Measurements from ENCODE around the gene RIN3.

RIN3 gene

DNA sequence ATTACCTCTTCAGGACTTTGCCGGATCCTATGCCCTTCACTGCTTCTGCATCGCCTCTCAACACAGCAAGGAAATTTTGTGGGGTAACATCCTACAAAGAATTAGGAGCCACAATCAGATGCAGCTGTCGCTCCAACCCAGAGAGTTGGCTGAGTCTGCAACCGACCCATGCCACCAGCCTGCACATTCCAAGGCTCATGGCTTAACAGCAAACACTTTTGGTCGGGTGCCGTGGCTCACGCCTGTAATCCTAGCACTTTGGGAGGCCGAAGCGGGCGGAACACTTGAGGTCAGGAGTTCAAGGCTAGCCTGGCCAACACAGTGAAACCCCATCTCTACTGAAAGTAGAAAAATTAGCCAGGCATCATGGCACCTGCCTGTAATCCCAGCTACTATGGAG lies 202.6 kb downstream of the RIN3 start:
- no peak for DNase-seq (ENCODE audit: low read depth, low spot score)

DNA sequence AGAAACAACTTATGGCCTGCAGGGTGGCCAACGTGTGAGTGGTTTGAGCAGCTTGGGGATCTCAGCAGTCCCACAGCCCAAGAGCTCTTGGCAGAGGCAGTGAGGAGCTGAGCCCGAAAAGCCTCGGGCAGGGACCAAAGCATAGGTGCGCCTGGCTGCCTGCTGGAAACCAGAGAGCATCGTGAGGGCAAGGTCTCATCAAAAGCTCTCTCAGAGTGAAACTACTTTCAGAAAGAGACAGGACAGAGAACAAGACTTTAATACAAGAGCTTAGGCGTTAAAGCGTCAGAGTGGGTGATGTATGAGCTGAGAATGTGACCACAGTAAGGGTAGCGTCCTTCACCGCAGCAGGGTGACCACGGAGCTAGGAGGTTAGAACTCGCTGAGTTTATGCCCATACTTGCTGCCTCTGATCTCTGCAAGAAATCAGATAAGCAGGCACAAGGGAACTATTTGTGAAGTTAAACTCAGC lies 204.0 kb downstream of the RIN3 start:
- DNase-seq (ENCODE audit: low read depth, low spot score): no peak

DNA sequence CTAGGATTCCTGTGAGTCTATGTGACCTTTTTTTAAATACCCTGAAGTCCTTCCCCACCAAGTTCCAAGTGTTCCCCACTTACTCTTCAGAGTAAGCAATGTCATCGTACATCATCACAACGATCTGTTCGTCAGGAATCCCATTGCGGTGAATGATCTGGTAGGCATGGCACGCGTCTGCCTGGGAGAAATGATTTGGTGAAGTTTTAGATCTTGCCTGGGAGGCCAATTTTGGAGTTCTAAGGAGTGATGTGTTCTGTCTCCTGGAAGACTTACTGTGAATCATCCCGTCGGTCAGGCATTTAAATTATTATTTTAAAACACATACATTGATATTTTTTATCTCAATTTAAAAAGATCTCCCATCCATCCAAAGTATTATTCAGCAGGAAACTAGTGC lies 205.1 kb downstream of the RIN3 start:
- DNase-seq (ENCODE audit: low read depth, low spot score): no peak

DNA sequence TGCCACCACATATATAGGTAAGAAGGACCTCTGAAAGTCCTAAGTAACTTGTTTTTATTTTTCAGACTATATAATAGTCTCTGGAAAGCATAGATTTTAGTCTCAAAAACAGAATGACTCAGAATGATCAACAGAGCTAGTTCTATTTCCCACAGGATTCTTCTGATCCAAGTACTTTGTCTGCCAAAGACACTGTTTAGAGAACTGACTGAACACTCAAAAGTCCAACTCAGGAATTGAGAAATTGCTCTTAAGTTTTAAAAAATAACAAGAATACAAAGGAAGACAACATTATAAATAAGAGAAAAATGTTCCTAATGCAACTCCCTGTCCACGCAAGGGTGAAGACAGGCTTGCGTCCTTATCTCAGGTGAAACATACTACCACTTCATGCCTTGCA lies 205.8 kb downstream of the RIN3 start:
- no peak for DNase-seq (ENCODE audit: low read depth, low spot score)

DNA sequence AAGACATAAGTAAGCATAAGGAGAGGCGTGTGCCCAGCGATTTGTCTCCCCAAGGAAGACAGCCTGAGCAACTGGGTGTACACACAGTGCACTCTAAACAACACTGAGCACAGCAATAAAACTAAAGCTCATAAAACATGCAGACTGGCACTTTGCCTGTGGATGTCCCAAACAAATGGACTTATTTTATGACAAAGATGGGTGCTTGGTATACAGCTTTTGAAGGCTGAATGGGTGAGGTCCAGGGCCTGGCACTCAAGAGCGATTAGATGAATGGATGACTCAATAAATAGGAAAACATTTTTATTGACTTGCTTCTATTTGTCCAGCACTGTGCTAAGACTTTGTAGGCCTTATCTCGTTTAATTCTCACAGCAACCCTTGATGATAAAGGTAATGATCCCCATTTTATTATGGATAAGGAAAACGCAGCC lies 206.3 kb downstream of the RIN3 start:
- DNase-seq (ENCODE audit: low read depth, low spot score): no peak

DNA sequence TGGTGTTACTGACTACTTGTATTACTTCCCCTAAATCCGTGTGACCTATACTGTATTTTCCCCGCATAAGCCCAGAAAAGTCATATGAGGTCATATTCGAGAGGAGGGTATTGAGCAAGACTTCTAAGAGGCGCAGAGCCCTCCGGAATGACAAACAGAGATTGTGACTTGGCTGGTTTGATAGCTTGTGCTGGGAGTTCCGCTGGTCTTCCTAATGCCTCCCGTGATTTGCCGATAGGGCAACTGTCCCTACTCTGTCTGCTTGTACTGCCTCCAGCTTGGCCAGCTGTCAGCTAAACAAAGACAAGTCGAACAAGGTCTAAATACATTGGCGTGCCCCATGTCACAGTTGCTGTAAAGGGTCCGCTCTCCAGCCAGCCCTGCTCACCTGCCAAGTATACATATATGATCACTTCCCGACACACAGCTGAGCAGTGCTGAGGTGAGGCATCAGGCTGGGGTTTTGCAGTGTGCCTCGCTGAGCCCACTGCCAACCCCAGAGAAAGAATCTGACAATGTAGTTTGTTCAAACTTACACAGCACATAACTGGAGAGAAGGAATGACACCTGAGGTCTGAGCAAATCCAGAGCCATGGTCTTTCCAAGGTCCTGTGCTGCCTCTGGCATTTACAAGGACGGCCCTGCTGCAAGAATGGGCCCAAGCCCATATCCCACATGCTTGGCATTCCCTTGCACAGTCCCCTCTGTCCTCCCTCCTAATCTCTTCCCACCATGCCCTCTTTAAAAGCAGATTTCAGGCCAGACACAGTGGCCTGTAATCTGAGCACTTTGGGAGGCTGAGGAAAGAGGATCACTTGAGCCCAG lies 211.1 kb downstream of the RIN3 start:
- DNase-seq (ENCODE audit: low read depth, low spot score): no peak

DNA sequence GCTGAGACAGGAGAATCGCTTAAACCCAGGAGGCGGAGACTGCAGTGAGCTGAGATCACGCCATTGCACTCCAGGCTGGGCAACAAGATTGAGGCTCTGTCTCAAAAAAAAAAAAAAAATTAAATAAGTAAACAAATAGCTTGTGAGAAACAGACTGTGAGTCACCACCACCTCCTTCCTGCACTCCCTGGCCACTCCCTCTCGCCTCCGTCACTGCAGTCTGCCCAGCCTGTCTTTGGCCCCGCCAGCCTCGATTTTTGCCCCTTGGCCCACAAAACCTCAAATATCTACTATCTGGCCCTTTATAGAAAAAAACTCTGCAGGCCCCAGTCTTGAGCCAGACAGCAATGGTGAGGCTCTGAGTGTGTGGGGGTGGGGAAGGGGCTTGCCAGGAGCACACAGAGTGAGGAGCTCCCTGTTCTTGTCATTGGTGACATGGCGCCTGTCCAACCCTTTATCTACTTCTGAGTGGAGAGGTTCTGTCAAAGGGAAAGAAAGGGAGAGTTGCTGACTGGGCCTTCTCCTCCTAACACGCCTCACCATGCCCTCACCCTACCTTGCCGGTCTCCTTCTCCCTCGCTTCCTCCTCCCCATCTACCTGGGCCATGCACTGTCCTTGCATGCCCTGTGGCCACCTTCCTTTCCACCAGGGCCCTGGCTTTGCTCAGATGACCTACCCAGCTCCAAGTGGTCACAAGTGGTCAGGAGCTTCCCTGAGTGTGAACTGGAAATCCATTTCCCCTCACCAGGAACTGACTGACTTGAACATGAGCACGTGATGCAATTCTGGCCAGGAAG lies 212.8 kb downstream of the RIN3 start:
- no peak for DNase-seq (ENCODE audit: low read depth, low spot score)

DNA sequence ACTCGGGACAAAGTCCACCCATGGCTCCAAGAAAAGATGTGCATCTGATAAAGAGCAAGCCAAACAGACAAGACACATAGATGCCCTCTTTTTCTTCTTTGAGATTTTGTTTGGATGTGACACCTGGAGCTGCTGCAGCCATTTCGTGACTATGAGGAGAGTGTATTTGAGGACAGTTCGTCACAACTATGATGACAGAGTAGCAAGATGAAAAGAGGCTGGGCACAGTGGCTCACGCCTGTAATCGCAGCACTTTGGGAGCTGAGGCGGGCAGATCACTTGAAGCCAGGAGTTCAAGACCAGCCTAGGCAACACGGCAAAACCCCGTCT lies 213.3 kb downstream of the RIN3 start:
- DNase-seq (ENCODE audit: low read depth, low spot score): no peak

DNA sequence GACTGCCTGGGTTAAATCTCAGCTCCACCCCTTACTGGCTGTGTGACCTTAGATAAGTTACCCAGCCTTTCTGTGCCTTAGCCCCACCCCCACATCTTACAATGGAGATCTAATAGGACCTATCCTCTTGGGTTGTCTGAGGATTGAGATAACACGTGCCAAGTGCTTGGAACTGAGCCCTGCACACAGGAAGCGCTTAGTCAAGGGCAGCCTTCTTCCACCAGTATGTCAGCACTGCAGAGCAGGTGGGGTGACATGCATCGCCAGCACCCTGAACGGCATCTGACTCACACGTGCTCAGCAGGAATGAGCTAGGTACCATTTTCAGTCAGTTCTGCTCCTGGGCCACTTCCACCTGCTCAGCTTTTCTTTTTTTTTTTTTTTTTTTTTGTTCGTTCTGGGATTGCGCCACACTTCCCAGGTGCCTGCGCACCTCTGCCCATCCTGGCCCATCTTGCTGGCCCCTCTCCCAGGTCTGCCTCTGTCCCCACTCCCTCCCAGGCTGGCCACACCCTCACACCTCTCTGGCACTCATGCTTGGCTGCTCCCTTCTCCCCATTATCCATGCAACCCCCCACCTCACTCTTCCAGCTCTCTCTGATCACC lies 215.3 kb downstream of the RIN3 start:
- DNase-seq (ENCODE audit: low read depth, low spot score): no peak

DNA sequence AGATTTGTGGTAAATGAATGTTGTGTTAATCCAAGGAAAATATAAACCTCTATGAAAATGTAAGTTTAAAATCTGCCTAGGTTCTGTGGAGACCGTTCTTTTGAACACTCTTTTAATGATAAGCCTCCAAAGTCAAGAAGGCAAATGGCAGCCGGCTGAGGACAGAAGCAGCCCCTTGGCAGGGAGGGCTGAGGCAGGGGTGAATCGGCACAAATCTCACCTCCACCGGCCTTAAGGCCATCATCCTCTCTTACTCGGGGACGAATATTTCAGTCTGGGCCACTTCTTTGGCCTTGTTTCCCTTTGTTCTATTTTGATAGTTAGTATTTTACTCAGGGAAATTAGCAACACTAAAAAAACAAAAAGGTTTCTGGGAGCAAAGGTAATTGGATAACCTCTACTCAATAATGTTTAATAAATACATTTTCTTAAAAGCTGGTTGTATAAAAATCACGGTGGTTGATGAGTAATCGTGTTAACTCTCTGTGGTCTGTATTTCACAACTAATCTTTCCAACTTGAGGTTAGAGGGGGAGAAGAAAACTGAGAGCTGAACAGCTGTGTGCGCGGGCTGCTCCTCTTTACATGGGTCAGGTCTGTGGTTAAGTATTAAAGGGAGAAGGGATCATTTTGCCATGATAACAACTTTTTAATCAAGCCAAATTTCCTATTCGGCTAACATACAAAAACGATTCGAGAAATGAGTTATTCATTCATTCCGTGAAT lies 216.2 kb downstream of the RIN3 start:
- no peak for DNase-seq (ENCODE audit: low read depth, low spot score)

DNA sequence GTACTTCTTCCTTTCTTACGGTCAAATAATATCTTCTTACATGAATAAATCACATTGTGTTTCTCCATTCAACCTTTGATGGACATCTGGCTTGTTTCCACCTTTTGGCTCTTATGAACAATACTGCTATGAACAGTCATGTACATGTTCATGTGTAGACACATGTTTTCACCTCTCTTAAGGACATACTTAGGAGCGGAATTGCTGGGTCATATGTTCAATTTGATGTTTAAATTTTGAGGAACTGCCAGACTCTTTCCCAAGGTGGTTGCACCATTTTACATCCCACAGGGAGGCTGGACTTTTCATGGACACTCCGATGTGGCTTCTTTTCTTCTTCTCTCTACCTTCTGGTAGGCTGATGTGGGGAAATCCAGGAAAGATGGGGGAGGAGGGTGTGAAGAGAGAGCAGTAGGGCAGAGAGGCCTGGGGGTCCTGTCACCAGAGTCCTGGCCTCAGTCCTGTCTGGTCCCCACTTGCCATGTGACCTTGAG lies 218.1 kb downstream of the RIN3 start:
- DNase-seq (ENCODE audit: low read depth, low spot score): no peak

DNA sequence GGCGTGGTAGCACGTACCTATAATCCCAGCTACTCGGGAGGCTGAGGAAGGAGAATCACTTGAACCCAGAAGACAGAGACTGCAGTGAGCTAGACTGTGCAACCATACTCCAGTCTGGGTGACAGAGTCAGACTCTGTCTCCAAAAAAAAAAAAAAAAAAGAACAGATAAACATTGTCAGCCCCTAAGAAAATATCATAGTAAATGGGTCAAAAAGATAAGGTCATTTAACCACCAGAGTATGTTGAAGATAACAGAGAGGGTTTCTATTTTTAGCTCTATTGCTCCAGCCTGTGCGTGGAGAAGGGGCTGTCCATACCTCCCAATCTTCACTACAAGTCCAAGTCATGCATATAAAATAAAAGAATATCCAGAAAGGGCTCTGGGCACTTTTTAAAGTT lies 219.4 kb downstream of the RIN3 start:
- no peak for DNase-seq (ENCODE audit: low read depth, low spot score)

DNA sequence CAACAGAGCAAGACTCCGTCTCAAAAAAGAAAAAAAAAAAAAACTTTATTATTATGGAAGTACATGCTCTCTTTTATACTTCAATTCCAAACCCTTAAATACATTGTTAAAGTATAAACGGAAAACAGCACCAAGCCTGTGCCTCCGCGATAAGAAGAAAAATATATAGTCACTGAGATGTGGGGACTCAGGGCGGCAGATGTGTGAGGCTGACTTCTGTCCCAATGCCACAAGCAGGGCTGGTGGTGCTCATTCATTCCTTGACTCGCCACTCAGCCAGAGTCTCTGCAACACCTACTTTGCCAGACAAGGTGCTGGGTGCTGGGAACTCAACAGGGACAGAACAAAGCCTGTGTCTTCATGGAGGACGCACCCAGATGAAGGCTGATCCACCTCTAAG lies 221.0 kb downstream of the RIN3 start:
- DNase-seq (ENCODE audit: low read depth, low spot score): no peak

DNA sequence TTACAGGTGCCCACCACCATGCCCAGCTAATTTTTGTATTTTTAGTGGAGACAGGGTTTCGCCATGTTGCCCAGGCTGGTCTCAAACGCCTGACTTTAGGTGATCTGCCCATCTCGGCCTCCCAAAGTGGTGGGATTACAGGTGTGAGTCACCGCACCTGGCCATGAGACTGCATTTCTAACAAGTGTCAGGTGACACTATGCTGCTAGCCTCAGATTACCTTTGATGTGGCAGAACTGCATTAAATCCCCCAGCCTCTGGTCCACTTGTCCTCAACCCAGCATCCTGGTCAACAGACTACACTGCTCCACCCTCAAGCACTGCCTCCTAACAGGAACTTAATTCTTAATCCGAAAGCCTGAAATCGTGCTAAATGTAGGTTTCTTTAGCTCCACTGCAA lies 221.8 kb downstream of the RIN3 start:
- no peak for DNase-seq (ENCODE audit: low read depth, low spot score)

DNA sequence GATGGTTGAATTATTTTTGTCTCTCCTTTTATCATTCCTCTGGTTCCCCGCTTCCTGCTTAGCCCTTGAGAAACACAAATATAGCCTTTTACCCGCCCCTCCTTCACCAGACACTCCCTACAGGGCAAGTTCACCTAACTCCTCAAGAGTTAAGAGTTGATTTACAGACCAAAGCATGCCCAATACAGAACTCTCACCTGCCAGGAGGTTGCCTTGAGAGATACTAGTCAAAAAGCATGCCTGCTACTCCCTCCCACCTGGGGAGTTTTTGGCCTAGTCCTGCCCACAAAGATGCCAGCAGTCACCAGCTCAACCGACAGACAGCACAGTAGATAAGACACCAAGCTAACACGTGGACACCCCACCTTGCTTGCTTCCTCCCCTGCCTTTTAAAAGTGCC lies 223.6 kb downstream of the RIN3 start:
- no peak for DNase-seq (ENCODE audit: low read depth, low spot score)

DNA sequence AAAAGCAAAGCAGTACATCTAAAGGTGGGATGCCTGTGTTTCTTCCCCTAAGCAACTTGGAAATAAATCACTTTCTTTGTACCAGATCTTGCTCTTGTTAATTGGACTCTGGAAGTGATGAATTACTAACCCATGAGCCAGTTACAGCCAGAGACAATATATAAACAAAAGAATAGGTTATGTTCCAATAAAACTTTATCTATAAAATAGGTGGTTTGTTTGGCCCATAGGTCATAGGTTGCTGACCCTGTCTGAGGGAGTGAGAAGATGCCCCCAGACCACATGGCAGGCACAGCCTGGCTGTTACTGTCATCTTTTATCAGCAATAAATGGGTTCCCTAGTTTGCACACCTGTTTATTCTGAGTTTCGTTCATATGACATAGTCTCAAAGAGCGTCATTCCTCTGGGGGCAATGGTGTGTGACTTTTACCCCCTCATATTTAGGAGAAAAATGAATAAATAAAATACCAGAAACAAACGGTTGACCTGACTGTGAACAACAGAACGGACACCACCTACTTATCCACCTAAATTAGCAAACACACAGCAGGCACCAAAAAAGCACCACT lies 224.1 kb downstream of the RIN3 start:
- DNase-seq (ENCODE audit: low read depth, low spot score): no peak
